HG03280 (cell line): ENCODE results near the gene EIF3K.
"Not testable (repeated sequence)": the region's sequence is repeated elsewhere in the genome, so short reads cannot be mapped to it uniquely, and the experiment has no call there.

Experiments used
- ATAC-seq: cut with Tn5 transposase; IDR thresholded peaks from one replicate; pipeline ENCODE4 v1.9.1; 2021; ENCODE audit warnings: mild to moderate bottlenecking, moderate library complexity; ENCODE audit not compliant: unreplicated experiment

Gene EIF3K

GRCh38 chr19:38617764-38618589 is 1.0 kb upstream of the EIF3K start, which contains the start of gene MAP4K1:
Gene MAP4K1 (minus strand): TSS chr19:38617953. CDS start chr19:38617895, 58 bp downstream.
- peak; percentile 54 for ATAC-seq

GRCh38 chr19:38619361-38620174 is 580 bp downstream of the EIF3K start:
- no peak for ATAC-seq

- no peak for ATAC-seq
Measured at GRCh38 chr19:38624822-38625221, 5.8 kb downstream of the EIF3K start.

GRCh38 chr19:38626401-38626800 is 7.4 kb downstream of the EIF3K start:
- no peak for ATAC-seq

DNA sequence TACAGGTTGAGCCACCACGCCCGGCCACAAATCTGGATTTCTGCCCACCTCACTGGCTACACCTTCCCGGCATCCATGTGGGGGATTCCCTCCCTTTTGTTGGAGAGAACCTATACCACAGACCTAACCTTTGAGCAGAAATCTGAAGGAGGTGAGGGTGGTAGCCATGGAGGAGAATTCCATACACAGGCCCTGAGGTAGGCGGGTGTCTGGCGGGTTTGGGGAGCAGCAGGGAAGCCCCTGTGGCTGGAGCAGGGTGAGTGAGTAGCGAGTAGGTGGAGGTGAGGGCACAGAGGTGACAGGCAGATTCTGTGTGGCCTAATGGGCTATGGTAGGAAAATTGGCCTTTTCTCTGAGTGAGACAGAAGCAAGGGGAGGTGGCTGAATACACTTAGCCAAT is 10.6 kb downstream of the EIF3K start:
- ATAC-seq = no peak

DNA sequence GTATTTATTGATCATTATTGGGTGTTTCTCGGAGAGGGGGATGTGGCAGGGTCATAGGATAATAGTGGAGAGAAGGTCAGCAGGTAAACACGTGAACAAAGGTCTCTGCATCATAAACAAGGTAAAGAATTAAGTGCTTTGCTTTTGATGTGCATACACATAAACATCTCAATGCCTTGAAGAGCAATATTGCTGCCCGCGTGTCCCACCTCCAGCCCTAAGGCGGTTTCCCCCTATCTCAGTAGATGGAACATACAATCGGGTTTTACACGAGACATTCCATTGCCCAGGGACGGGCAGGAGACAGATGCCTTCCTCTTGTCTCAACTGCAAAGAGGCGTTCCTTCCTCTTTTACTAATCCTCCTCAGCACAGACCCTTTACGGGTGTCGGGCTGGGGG is 12.3 kb downstream of the EIF3K start:
- not testable (repeated sequence) for ATAC-seq

DNA sequence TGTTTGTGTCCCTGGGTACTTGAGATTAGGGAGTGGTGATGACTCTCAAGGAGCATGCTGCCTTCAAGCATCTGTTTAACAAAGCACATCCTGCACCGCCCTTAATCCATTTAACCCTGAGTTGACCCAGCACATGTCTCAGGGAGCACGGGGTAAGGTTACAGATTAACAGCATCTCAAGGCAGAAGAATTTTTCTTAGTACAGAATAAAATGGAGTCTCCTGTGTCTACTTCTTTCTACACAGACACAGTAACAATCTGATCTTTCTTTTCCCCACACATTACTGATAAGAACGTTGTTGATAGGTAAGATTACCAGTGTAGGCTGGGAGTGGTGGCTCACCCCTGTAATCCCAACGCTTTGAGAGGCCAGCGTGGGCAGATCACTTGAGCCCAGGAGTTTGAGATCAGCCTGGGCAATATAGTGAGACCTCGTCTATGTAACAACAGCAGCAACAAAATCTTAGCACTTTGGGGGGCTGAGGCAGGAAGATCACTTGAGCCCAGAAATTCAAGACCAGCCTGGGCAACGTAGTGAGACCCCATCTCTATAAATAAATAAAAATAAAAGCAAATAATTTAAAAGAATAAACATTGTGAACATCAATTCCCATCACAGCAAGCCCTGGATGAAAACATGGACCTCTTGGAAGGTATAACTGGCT is 13.0 kb downstream of the EIF3K start:
- ATAC-seq = not testable (repeated sequence)

DNA sequence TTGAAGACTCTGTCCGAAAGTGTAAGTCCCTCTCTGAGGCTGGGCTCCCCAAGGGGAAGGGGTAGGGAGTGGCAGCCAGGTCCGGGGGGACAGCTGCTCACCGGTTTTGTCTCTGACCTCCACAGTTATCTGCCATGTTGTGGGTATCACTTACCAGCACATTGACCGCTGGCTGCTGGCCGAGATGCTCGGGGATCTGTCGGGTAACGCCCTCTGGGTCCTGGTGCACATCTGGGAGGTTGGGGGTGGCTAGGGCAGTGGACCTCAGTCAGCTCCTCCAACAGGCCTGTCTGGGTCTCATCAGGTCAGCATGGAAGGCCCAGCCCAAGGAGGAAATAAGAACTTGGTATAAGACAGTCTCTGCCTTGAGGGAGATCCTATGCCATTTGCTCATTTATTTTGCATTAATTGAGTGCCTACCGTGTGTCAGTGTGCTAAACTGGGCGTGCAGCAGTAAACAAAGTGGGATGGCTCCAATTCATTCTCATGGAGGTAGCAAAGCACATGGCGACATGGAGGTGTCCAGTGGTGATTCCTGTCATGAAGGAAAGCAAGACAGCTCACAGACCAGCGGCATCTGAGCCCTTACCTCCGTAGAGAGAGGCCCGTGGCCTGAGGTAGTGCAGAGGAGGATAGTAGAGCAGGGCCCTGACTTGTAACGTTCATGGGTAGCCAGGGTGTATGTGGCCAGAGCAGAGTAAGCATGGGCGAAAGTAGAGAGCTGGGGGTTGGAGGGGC is 13.7 kb downstream of the EIF3K start:
- no peak for ATAC-seq

GRCh38 chr19:38634757-38635482 is 15.9 kb downstream of the EIF3K start:
- no peak for ATAC-seq

- no peak for ATAC-seq
Measured at GRCh38 chr19:38635483-38636399, 16.8 kb downstream of the EIF3K start.

DNA sequence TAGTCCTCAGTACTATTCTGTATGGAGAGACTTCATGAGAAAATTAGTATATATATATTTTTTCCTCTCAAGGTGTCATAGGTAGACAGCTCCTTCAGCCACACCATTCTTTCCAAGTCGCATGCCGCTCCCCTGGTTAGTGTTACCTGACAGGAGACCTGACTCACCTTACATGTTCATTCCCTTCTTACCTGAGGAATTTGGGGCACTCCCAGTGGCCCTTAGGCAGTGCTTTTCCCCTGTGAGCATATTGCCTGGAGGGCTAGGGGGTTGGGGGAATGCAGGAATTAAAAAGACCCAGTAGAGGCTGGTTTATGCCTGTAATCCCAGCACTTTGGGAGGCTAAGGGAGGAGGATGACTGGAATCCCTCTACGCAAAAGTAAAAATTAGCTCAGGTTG is 19.5 kb downstream of the EIF3K start:
- no peak for ATAC-seq

DNA sequence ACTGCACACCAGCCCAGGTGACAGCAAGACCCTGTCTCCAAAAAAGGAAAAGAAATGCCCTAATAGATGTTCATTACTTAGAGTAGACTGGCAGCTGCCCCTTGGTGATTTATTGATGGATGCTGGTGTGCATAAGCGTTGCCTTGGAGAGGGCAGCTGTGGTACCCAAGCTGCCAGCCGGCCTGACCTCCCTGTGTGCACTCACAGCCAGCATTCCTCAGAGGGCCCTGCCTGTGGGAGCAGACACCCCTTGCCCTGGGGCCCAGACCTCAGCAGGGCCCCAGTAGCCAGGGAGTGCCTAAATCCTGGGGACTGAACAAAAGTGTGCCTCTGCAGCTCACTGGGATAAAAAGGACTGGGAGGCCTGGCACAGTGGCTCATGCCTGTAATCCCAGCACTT is 20.7 kb downstream of the EIF3K start:
- no peak for ATAC-seq

DNA sequence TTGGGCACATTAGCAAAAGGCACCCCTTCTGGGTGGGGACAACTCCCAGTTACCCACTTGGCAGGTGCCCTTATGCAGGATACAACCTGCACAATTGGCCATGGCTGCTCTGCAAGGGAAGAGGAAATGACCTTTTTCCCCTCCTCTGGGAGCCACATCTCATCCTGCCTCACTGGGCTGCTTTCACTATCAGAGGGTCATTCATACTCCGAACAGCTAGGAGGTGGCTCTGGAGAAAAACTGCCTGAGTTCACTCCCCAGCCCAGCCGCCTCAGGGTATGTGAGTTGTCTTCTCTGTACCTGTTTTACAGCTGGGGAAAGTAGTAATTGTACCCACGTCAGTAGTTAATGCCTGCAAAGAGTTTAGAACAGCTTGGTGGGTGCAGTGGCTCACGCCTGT is 21.4 kb downstream of the EIF3K start:
- no peak for ATAC-seq

DNA sequence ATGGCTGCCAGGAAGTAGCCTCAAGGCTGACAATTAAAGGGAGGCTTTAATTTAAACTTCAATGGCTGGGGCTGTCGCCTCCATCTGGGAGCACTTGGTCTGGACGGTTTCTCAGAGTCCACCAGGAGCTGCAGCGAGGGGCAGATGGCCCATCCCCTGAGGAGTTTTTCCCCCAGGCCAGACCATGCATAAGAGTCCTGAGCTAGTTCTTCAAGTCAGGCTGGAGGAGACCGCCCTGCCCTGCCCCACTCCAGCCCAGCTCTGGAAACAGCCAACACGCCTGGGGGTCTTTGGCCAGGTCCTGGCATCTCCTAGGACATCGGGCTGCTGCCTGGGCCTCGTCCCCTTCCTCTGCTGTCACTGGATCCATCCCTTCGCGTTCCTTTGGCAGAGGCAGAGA is 23.2 kb downstream of the EIF3K start:
- no peak for ATAC-seq

DNA sequence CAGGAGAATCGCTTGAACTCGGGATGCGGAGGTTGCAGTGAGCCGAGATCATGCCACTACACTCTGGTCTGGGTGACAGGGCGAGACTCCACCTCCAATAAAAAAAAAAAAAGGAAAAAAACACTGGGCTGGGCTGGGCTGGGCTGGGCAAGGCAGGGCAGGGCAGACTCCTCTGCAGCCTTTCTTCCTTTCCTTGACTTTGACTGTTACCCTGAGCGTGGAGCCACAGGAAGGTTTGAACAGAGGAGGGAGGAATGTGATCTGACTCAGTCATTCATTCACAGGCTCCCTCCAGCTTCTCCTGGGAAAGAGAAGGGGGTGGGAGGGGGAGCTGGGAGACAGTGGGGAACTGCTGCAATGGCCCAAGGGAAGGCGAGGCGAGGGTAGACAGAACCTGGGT is 25.7 kb downstream of the EIF3K start:
- no peak for ATAC-seq

- peak; percentile 92 for ATAC-seq
Measured at GRCh38 chr19:38647368-38647965, 28.5 kb downstream of the EIF3K start, which contains the start of gene ACTN4. Gene ACTN4 (plus strand): TSS chr19:38647649. CDS start chr19:38647746, 97 bp downstream.

GRCh38 chr19:38647966-38648768 is 29.2 kb downstream of the EIF3K start:
- no peak for ATAC-seq
